ENCODE data around the gene KRT2. TPM values are rescaled to one million over a fixed set of nuclear protein-coding genes. Genes with fewer than 3 reads are reported as not detected.
A peak's percentile ranks its signal among the peaks of the same experiment; 100 is the strongest.

The KRT2 gene
- total and polyA plus RNA-seq, 12 donors = 0.16 TPM; not detected in 11

GRCh38 chr12:52598966-52599365 lies 53.0 kb downstream of the KRT2 start:
- Histone ChIP-seq H3K27me3 (peaks cover 28% of the 10 kb centered on the region), H3K4me1 (replicated peaks in 1 of 2) (no peaks in the 10 kb centered on the region), H3K27ac (no peak overlapping the region), H3K9me3 (replicated peaks in 1 of 3) (no peaks in the 10 kb centered on the region), H3K36me3 (replicated peaks in 1 of 2) (no peaks in the 10 kb centered on the region), H3K4me3 (no peak overlapping the region)
- peak in 1 of 7 donors; percentile 6 for DNase-seq
- no peak for TF ChIP-seq POLR2A (IDR thresholded peaks at IDR 0.05)
- TF ChIP-seq, protein P1, sequence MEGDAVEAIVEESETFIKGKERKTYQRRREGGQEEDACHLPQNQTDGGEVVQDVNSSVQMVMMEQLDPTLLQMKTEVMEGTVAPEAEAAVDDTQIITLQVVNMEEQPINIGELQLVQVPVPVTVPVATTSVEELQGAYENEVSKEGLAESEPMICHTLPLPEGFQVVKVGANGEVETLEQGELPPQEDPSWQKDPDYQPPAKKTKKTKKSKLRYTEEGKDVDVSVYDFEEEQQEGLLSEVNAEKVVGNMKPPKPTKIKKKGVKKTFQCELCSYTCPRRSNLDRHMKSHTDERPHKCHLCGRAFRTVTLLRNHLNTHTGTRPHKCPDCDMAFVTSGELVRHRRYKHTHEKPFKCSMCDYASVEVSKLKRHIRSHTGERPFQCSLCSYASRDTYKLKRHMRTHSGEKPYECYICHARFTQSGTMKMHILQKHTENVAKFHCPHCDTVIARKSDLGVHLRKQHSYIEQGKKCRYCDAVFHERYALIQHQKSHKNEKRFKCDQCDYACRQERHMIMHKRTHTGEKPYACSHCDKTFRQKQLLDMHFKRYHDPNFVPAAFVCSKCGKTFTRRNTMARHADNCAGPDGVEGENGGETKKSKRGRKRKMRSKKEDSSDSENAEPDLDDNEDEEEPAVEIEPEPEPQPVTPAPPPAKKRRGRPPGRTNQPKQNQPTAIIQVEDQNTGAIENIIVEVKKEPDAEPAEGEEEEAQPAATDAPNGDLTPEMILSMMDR (IDR thresholded peaks at IDR 0.05) = no peak
- WGBS, 4 donors = 75 to 83% (median 81%) methylated on average over 5 of the region's 5 CpGs
- intact Hi-C loops (cut with DNase I) = no loop called here

Other genes with a start within 250 kb of the KRT2 start
- not detected for gene KRT82, start 245.9 kb downstream of the KRT2 start, total RNA-seq
- gene KRT82, start 245.9 kb downstream of the KRT2 start, polyA plus RNA-seq = not detected
- not detected for gene KRT75, start 217.8 kb downstream of the KRT2 start, total RNA-seq
- not detected for gene KRT75, start 217.8 kb downstream of the KRT2 start, polyA plus RNA-seq
- under 1 TPM in 1 of 9 donors, not detected in 8; 0.25 TPM for gene KRT6B, start 200.1 kb downstream of the KRT2 start, total RNA-seq
- gene KRT6B, start 200.1 kb downstream of the KRT2 start, polyA plus RNA-seq = under 1 TPM in 1 of 3 donors, not detected in 2; 0.20 TPM
- gene KRT6C, start 178.4 kb downstream of the KRT2 start, total RNA-seq = under 1 TPM in 1 of 9 donors, not detected in 8; 0.28 TPM
- gene KRT6C, start 178.4 kb downstream of the KRT2 start, polyA plus RNA-seq = under 1 TPM in 1 of 3 donors, not detected in 2; 0.17 TPM
- gene KRT6A, start 159.0 kb downstream of the KRT2 start, total RNA-seq = 1 to 10 TPM in 1 of 9 donors, under 1 TPM in 1, not detected in 7; 0.28 to 1.1 TPM
- 1 to 10 TPM in 1 of 3 donors, under 1 TPM in 1, not detected in 1; 0.24 to 2.7 TPM for gene KRT6A, start 159.0 kb downstream of the KRT2 start, polyA plus RNA-seq
- under 1 TPM in 4 of 9 donors, not detected in 5; 0.11 to 0.88 (median 0.37) TPM for gene KRT5, start 131.8 kb downstream of the KRT2 start, total RNA-seq
- 1 to 10 TPM in 1 of 3 donors, under 1 TPM in 1, not detected in 1; 0.56 to 4.2 TPM for gene KRT5, start 131.8 kb downstream of the KRT2 start, polyA plus RNA-seq
- gene KRT71, start 99.1 kb downstream of the KRT2 start, total RNA-seq = not detected
- gene KRT71, start 99.1 kb downstream of the KRT2 start, polyA plus RNA-seq = not detected
- gene KRT74, start 78.4 kb downstream of the KRT2 start, total RNA-seq = not detected
- gene KRT74, start 78.4 kb downstream of the KRT2 start, polyA plus RNA-seq = not detected
- gene KRT72, start 50.7 kb downstream of the KRT2 start, total RNA-seq = under 1 TPM in 1 of 9 donors, not detected in 8; 0.14 TPM
- gene KRT72, start 50.7 kb downstream of the KRT2 start, polyA plus RNA-seq = 1 to 10 TPM in 1 of 3 donors, not detected in 2; 2.7 TPM
- under 1 TPM in 1 of 9 donors, not detected in 8; 0.18 TPM for gene KRT73, start 33.7 kb downstream of the KRT2 start, total RNA-seq
- under 1 TPM in 1 of 3 donors, not detected in 2; 0.64 TPM for gene KRT73, start 33.7 kb downstream of the KRT2 start, polyA plus RNA-seq
- under 1 TPM in 2 of 9 donors, not detected in 7; 0.08 to 0.67 TPM for gene KRT1, start 28.2 kb upstream of the KRT2 start, total RNA-seq
- not detected for gene KRT1, start 28.2 kb upstream of the KRT2 start, polyA plus RNA-seq
- not detected for gene KRT77, start 51.3 kb upstream of the KRT2 start, total RNA-seq
- not detected for gene KRT77, start 51.3 kb upstream of the KRT2 start, polyA plus RNA-seq
- not detected for gene KRT76, start 125.1 kb upstream of the KRT2 start, total RNA-seq
- not detected for gene KRT76, start 125.1 kb upstream of the KRT2 start, polyA plus RNA-seq
- gene KRT3, start 143.9 kb upstream of the KRT2 start, total RNA-seq = not detected
- gene KRT3, start 143.9 kb upstream of the KRT2 start, polyA plus RNA-seq = not detected
- gene KRT4, start 161.9 kb upstream of the KRT2 start, total RNA-seq = under 1 TPM in 2 of 9 donors, not detected in 7; 0.06 to 0.18 TPM
- 1 to 10 TPM in 2 of 3 donors, not detected in 1; 1.0 to 6.2 TPM for gene KRT4, start 161.9 kb upstream of the KRT2 start, polyA plus RNA-seq
- not detected for gene KRT79, start 182.1 kb upstream of the KRT2 start, total RNA-seq
- under 1 TPM in 1 of 3 donors, not detected in 2; 0.24 TPM for gene KRT79, start 182.1 kb upstream of the KRT2 start, polyA plus RNA-seq
- gene KRT78, start 196.8 kb upstream of the KRT2 start, total RNA-seq = not detected
- gene KRT78, start 196.8 kb upstream of the KRT2 start, polyA plus RNA-seq = under 1 TPM in 1 of 3 donors, not detected in 2; 0.34 TPM

Data from adrenal gland (tissue), 12 donors.